ENCODE data around the gene DNMT3A.

DNA sequence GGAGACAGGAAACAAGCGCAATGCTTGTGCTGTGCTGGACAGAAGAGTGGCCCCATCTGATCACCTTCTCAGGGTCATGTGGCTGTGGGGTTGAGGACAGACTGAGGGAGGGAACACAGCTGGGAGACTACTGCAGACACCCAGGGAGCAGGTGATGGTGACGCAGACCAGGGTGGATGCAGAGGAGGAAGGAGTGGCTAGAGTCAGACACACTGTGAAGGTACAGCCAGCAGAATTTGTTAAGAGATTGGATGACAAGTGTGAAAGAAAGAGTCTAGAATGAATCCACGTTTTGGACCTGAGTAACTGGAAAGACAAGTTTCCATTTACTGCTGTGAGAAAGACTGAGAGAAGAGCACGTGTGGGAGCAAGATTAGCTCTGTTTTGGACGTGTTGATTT lies 157.5 kb downstream of the DNMT3A start:
- TF ChIP-seq, protein P1, sequence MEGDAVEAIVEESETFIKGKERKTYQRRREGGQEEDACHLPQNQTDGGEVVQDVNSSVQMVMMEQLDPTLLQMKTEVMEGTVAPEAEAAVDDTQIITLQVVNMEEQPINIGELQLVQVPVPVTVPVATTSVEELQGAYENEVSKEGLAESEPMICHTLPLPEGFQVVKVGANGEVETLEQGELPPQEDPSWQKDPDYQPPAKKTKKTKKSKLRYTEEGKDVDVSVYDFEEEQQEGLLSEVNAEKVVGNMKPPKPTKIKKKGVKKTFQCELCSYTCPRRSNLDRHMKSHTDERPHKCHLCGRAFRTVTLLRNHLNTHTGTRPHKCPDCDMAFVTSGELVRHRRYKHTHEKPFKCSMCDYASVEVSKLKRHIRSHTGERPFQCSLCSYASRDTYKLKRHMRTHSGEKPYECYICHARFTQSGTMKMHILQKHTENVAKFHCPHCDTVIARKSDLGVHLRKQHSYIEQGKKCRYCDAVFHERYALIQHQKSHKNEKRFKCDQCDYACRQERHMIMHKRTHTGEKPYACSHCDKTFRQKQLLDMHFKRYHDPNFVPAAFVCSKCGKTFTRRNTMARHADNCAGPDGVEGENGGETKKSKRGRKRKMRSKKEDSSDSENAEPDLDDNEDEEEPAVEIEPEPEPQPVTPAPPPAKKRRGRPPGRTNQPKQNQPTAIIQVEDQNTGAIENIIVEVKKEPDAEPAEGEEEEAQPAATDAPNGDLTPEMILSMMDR (conservative IDR thresholded peaks at IDR 0.05) = no peak
- TF ChIP-seq ZFX (IDR thresholded peaks at IDR 0.05) = no peak

All from C4-2B (cell line).